ENCODE measurements around the gene TULP4. TPM values are rescaled to one million over a fixed set of nuclear protein-coding genes. Genes with fewer than 3 reads are reported as not detected.
"Not testable (repeated sequence)": the region's sequence is repeated elsewhere in the genome, so short reads cannot be mapped to it uniquely, and the experiment has no call there.

TULP4 gene
- total and polyA plus RNA-seq, 2 of the 8 experiments (the other 6 are each of a cell fraction or from before 2014, with no cell fraction given): 7.7 to 51.6 TPM

- H4K8ac ChIP-seq (ENCODE audit: extremely low read depth, insufficient read depth, low read length); H3K4me2 ChIP-seq (ENCODE audit: insufficient read depth in 1 of 2, low read depth in 2 of 2, low read length in 2 of 2); H4K5ac ChIP-seq (ENCODE audit: insufficient read length, low read depth, low read length); H2BK5ac ChIP-seq (ENCODE audit: low read depth, low read length); H2AK5ac ChIP-seq (ENCODE audit: low read depth, low read length); H3K79me2 ChIP-seq (ENCODE audit: control insufficient read depth in 1 of 2, insufficient read depth in 2 of 2, low read length in 2 of 2); H2BK20ac ChIP-seq (ENCODE audit: low read length); DNase-seq (ENCODE audit: low read depth in 1 of 2, low spot score in 2 of 2); POLR2A ChIA-PET (ENCODE audit: partially characterized antibody); H2AFZ ChIP-seq (ENCODE audit: low read length); H3K14ac ChIP-seq (ENCODE audit: insufficient read length); H2BK120ac ChIP-seq (replicated peaks; ENCODE audit: low read depth, low read length); H3K18ac ChIP-seq (ENCODE audit: extremely low read depth, low read length); H3K4me3 ChIP-seq (ENCODE audit: extremely low read depth in 1 of 4, insufficient read depth in 2 of 4, low read depth in 3 of 4, low read length in 4 of 4); FAIRE-seq; H4K91ac ChIP-seq (replicated peaks; ENCODE audit: insufficient read length, low read length); H4K20me1 ChIP-seq (replicated peaks in 1 of 2; ENCODE audit: control insufficient read depth in 1 of 2, insufficient read depth in 2 of 2, low read length in 2 of 2); H2BK12ac ChIP-seq (ENCODE audit: low read depth, low read length); H3K36me3 ChIP-seq (ENCODE audit: control insufficient read depth in 2 of 4, insufficient read depth in 4 of 4, low read length in 3 of 4); H3K79me1 ChIP-seq (ENCODE audit: low read depth, low read length); H3K23me2 ChIP-seq (ENCODE audit: low read depth, low read length); H2BK15ac ChIP-seq (ENCODE audit: low read length); H3K4ac ChIP-seq (replicated peaks; ENCODE audit: insufficient read length, low read depth, low read length); H3K9me3 ChIP-seq (ENCODE audit: insufficient read depth in 2 of 2, low read depth in 1 of 2, low read length in 1 of 2); H3K9ac ChIP-seq (replicated peaks in 1 of 4; ENCODE audit: extremely low read depth in 1 of 4, low read depth in 3 of 4, low read length in 3 of 4); H3K56ac ChIP-seq (replicated peaks; ENCODE audit: insufficient read length, low read depth, low read length); H3K27ac ChIP-seq (ENCODE audit: low read depth, low read length); H3K23ac ChIP-seq (ENCODE audit: insufficient read length): not testable (repeated sequence)
- WGBS, 2 experiments (ENCODE audit: extremely low coverage in 1 of 2, insufficient coverage in 1 of 2, insufficient read length in 1 of 2, insufficient replicate concordance in 2 of 2, low coverage in 1 of 2, low lambda C conversion rate in 2 of 2, missing lambda C conversion rate in 1 of 2): 93% methylated on average over 16 of the region's 18 CpGs; no CpG with 5 or more reads in 1 of the 2 experiments
- CTCF ChIA-PET (ENCODE audit: partially characterized antibody): interaction anchor here (0.8 to 2.0 kb wide), 3 partner anchors 22 to 127 kb away, joined by 3 to 5 read pairs (median 3); no protein-coding TSS in a partner anchor
- Histone ChIP-seq H3K27me3 (replicated peaks in 1 of 4; ENCODE audit: control insufficient read depth in 3 of 4, extremely low read depth in 1 of 4, insufficient read depth in 3 of 4, low read length in 3 of 4) (peaks cover 32 to 62% (median 58%) of the 10 kb centered on the region in 4 experiments), H3K4me1 (replicated peaks in 1 of 4; ENCODE audit: control insufficient read depth in 3 of 4, insufficient read depth in 4 of 4, low read length in 3 of 4) (peaks cover 0 to 14% (median 2%) of the 10 kb centered on the region in 4 experiments; a peak in 5 of 7 replicates)
Measured at GRCh38 chr6:158470023-158470422, 157.8 kb downstream of the TULP4 start.
